Prostate gland (tissue), 2 donors: ENCODE data around the gene KCNJ1. TPM values are rescaled to one million over a fixed set of nuclear protein-coding genes. Genes with fewer than 3 reads are reported as not detected.

Experiments
- DNase-seq: peaks from one replicate; pipeline ENCODE4 v3.0.0-alpha.2; 2019; ENCODE audit warnings: low spot score
- H3K27ac ChIP-seq, 2 donors: fragments of 200-600 bp; sonication (generic); 2 replicates each; pipeline ENCODE4 v1.5.1; 2017 to 2019
- H3K27me3 ChIP-seq: fragments of 200-600 bp; sonication (generic); replicated peaks from 2 replicates; pipeline ENCODE4 v1.5.1; 2019; ENCODE audit not compliant: insufficient read depth
- H3K36me3 ChIP-seq, 2 donors: fragments of 200-600 bp; sonication (generic); 1 replicate in 1 of 2; 2 replicates in 1 of 2; pipeline versions ENCODE4 v1.5.1 to v1.8.1; 2017 to 2019
- H3K4me1 ChIP-seq: fragments of 200-600 bp; sonication (generic); replicated peaks from 2 replicates; pipeline ENCODE4 v1.5.1; 2019
- H3K4me3 ChIP-seq, 2 donors: fragments of 200-600 bp; sonication (generic); 2 replicates each; pipeline ENCODE4 v1.5.1; 2017 to 2019
- H3K9me3 ChIP-seq: fragments of 200-600 bp; sonication (generic); 2 replicates; pipeline ENCODE4 v1.5.1; 2017
- POLR2A ChIP-seq: fragments of 450-650 bp; IDR thresholded peaks from one replicate; pipeline ENCODE4 v1.6.1; 2016; ENCODE audit warnings: antibody characterized with exemption, mild to moderate bottlenecking
- POLR2AphosphoS5 ChIP-seq: sonication (generic); formaldehyde crosslinking; IDR thresholded peaks from one replicate; pipeline ENCODE4 v1.6.1; 2017; ENCODE audit warnings: antibody characterized with exemption
- WGBS: methylation state at CpG from one replicate; pipeline ENCODE4 v1.1.5; 2018; 5-methylcytosine and 5-hydroxymethylcytosine counted together
- intact Hi-C: fragments of 100-400 bp; cut with DNase I; formaldehyde crosslinking; loops from one replicate; pipeline ENCODE4 v1.14.2; 2022
- total RNA-seq, 2 donors: library from RNA; depleted of rRNA; stranded (reverse); fragments of >200 nt; gene quantifications; one replicate each; pipeline ENCODE4 v1.1.0, GENCODE V29; 2016
- TF ChIP-seq, protein P1 (sequence below), 4 experiments: fragments of 200-600 bp in 2 of 4; fragments of 450-650 bp in 2 of 4; sonication (generic) in 2 of 4; IDR thresholded peaks; 1 replicate in 3 of 4; 2 replicates in 1 of 4; pipeline ENCODE4 v1.5.1; 2016 to 2019; ENCODE audit warnings: antibody characterized with exemption in 4 of 4, mild to moderate bottlenecking in 2 of 4, moderate library complexity in 2 of 4

The KCNJ1 gene
- total RNA-seq, 2 donors from 2014 or later = not detected

DNA sequence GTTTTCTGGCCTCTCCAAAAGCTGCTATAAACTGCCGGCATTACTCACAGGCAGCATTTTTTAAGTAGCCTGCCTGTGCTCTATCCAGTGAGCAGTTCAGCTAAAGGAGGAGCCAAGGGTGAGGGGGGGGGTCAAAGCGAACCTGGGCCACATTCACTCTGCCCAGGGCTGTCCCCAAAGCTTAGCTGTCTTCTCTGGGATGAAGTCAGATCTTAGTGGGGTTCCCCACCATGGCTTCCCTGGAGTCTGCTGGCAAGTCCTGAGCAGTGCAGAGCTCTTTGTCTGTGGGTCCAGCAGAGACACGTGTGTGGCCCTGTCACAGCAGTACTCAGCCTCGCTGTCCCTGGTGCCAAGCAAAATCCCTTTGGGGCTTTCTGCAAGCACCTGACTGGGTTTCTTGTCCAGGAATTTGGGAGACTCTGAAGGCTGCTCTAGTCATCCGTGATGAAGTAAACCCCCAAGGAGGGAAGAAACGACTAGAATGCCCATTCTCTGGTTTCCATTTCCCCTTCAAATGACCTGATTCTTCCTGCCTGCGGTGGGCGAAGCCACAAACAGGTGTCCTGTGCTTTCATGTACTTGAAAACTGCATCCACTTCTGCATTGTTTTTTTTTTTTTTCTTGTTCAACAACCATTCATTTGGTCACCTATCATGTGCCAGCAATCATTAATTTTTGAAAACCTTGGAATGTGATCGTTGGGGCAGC is 26.6 kb upstream of the KCNJ1 start:
- WGBS = 52% methylated on average over 9 of the region's 9 CpGs
- Histone ChIP-seq H3K4me3 (no peak overlapping the region), H3K27me3 (no peaks in the 10 kb centered on the region), H3K4me1 (no peaks in the 10 kb centered on the region), H3K27ac (no peak overlapping the region), H3K36me3 (no peaks in the 10 kb centered on the region), H3K9me3 (no peaks in the 10 kb centered on the region)
- peak; percentile 22 for DNase-seq
- TF ChIP-seq, protein P1, sequence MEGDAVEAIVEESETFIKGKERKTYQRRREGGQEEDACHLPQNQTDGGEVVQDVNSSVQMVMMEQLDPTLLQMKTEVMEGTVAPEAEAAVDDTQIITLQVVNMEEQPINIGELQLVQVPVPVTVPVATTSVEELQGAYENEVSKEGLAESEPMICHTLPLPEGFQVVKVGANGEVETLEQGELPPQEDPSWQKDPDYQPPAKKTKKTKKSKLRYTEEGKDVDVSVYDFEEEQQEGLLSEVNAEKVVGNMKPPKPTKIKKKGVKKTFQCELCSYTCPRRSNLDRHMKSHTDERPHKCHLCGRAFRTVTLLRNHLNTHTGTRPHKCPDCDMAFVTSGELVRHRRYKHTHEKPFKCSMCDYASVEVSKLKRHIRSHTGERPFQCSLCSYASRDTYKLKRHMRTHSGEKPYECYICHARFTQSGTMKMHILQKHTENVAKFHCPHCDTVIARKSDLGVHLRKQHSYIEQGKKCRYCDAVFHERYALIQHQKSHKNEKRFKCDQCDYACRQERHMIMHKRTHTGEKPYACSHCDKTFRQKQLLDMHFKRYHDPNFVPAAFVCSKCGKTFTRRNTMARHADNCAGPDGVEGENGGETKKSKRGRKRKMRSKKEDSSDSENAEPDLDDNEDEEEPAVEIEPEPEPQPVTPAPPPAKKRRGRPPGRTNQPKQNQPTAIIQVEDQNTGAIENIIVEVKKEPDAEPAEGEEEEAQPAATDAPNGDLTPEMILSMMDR (IDR thresholded peaks at IDR 0.05) = no peak
- TF ChIP-seq POLR2A (no peak), POLR2AphosphoS5 (no peak)
- intact Hi-C loops = no loop called here

DNA sequence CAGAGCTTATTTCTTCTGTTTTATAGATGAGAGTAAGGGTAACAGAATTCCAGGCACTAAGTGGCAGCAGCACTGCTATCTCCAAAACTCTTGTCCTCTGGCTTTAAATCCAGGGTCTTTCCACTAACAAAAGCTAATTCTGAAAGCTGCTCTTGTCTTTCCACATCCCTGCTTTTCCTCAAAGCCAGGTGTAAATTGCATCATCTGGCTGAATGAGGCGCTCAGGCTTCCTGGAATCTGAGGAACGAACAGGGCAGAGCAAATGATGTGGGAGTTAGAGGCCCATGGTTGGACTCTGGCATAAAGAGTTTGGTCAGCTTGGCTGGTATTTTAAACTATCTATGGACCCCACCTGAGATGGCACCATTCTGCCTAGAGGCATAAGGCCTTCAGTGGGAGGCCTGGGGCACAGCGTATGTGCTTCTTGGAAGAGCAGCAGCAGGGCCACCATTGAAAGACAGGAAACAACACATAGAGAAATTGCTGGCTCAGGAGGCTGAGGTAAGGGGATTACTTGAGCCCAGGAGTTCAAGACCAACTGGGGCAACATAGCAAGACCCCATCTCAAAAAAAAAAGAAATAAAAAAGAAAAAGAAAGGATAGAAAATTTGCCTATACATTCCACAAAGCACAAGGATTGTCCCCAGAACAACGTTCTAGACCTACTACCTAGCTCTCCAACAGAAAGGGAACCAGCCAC is 25.9 kb upstream of the KCNJ1 start:
- no peaks in the 10 kb centered on the region for H3K9me3 ChIP-seq
- H3K27ac ChIP-seq = peak overlapping the region in 1 of 2 donors; percentile 60
- intact Hi-C loops = no loop called here
- no peak overlapping the region for H3K4me3 ChIP-seq
- no peaks in the 10 kb centered on the region for H3K4me1 ChIP-seq
- 73% methylated on average over 4 of the region's 4 CpGs for WGBS
- no peak for DNase-seq
- H3K36me3 ChIP-seq = no peaks in the 10 kb centered on the region
- TF ChIP-seq, protein P1 (IDR thresholded peaks at IDR 0.05) = no peak
- TF ChIP-seq POLR2AphosphoS5 (no peak), POLR2A (no peak)
- H3K27me3 ChIP-seq = no peaks in the 10 kb centered on the region

DNA sequence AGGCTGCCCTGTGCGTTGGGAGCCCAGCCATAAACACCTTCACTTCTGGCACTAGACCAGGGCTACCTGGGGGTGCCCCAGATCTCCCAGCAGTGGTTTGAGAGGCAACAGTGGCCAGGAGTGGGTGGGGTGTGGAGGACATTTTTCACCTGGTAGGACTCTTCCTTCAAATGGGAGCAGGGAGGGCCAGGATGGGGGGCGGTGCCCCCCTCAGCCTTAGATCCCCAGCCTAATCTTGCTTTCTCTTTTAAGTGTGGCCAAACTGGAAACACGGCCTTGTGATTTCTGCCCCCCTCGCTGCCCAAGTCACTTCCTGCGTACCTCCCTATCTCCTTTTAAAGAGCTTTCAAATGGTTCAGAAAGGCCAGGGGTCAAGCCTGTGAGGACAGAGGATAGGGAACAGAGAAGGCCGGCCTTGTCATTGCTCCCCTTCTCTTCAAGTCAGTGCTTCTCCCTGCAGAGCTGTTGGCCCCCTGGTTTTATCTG is 24.9 kb upstream of the KCNJ1 start:
- H3K27me3 ChIP-seq = no peaks in the 10 kb centered on the region
- peak overlapping the region; percentile 60 to 66 for H3K27ac ChIP-seq
- no peaks in the 10 kb centered on the region for H3K4me1 ChIP-seq
- WGBS = 36% methylated on average over 6 of the region's 6 CpGs
- DNase-seq = peak; percentile 43
- peak overlapping the region in 1 of 2 donors; percentile 36 for H3K4me3 ChIP-seq
- H3K36me3 ChIP-seq = no peaks in the 10 kb centered on the region
- intact Hi-C loops = no loop called here
- TF ChIP-seq, protein P1 (IDR thresholded peaks at IDR 0.05) = no peak
- peak; percentile 32 for TF ChIP-seq POLR2AphosphoS5
- H3K9me3 ChIP-seq = no peaks in the 10 kb centered on the region

DNA sequence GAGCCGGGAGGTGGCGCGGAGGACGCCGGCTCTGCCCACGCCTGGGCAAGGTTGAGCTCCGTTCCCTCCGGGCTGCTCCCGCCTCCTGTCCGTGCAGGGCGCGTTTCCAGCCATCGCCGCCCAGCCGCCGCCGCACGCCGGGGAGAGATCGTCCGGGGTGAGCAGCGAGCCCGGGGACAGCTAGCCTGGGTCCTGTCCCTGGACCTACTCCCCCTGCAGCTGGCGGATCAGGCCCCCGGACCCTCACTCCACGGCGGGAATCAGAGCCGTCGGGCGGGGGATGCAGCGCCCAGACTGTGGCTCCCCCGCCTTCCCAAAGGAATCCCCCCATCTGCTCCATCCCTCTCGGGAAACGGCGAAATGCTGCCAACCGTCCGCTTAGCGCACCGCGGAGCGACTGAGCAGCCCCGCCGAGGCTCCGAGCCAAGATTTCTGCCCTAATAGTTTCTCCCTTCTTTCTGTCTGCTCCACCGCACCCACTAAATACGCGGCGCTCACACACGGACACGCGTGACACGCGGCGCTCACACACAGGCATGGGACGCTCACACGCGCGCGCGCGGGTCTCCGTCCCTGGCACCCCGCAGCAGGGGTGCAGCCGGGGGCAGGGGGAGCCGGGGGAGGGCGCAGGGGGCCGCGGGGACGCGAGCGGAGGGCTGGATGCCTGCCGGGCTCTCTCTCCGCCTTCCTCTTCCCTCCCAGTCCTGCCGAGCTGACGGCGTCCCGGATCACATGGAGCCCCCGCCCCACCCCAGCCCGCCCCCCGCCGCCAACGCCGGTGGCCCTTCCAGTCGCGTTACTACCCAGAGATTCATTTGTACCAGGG is 23.7 kb upstream of the KCNJ1 start, which contains the start of gene KCNJ5:
Gene KCNJ5 (plus strand): TSS at position 814 of the 826 bp plus-strand sequence. CDS start 19,918 bp downstream, outside the sequence.
- Histone ChIP-seq H3K9me3 (no peaks in the 10 kb centered on the region), H3K4me1 (no peaks in the 10 kb centered on the region)
- peak; percentile 16 for DNase-seq

More for the DNA sequence above, 23.7 kb upstream of the KCNJ1 start, which contains the start of gene KCNJ5:
- Histone ChIP-seq H3K27ac (peak within 1 kb of the TSS; percentile 60 to 66), H3K36me3 (no peaks in the 10 kb centered on the region), H3K27me3 (no peaks in the 10 kb centered on the region), H3K4me3 (peak within 1 kb of the TSS; percentile 36 to 39)
- TF ChIP-seq POLR2A = no peak
- TF ChIP-seq, protein P1 (IDR thresholded peaks at IDR 0.05) = no peak
- TF ChIP-seq POLR2AphosphoS5 = no peak
- WGBS = 1% methylated on average over 79 of the region's 85 CpGs
- intact Hi-C loops = no loop called here
